Smooth muscle cell (in vitro differentiated cells): Measurements from ENCODE around the gene LYST. TPM values are rescaled to one million over a fixed set of nuclear protein-coding genes. Genes with fewer than 3 reads are reported as not detected.
A peak's percentile ranks its signal among the peaks of the same experiment; 100 is the strongest.

ENCODE experiments used
- DNase-seq: peaks from one replicate; lab custom pipeline; 2025; ENCODE audit not compliant: unreplicated experiment; lab: John Stamatoyannopoulos, UW
- H2AFZ ChIP-seq: fragments of 200-600 bp; sonication (generic); 2 replicates; pipeline ENCODE4 v1.6.0; 2016; ENCODE audit warnings: antibody characterized with exemption, low read depth, mild to moderate bottlenecking
- H3F3A ChIP-seq: fragments of 200-600 bp; sonication (generic); 2 replicates; pipeline ENCODE4 v1.6.0; 2017; ENCODE audit warnings: antibody characterized with exemption, low read depth
- H3K27ac ChIP-seq: fragments of 200-600 bp; sonication (generic); 2 replicates; pipeline ENCODE4 v1.5.1; 2016; ENCODE audit warnings: low read depth, mild to moderate bottlenecking
- H3K27me3 ChIP-seq: fragments of 200-600 bp; sonication (generic); 2 replicates; pipeline ENCODE4 v1.6.1; 2016; ENCODE audit warnings: low read depth, mild to moderate bottlenecking
- H3K36me3 ChIP-seq: fragments of 200-600 bp; sonication (generic); 2 replicates; pipeline ENCODE4 v1.5.1; 2016; ENCODE audit warnings: low read depth
- H3K4me1 ChIP-seq: fragments of 200-600 bp; sonication (generic); 2 replicates; pipeline ENCODE4 v1.5.1; 2016; ENCODE audit warnings: low read depth
- H3K4me2 ChIP-seq: fragments of 200-600 bp; sonication (generic); 2 replicates; pipeline ENCODE4 v1.6.0; 2016; ENCODE audit warnings: mild to moderate bottlenecking
- H3K4me3 ChIP-seq: fragments of 200-600 bp; sonication (generic); 2 replicates; pipeline ENCODE4 v1.5.1; 2016; ENCODE audit warnings: mild to moderate bottlenecking
- H3K79me2 ChIP-seq: fragments of 200-600 bp; sonication (generic); 2 replicates; pipeline ENCODE4 v1.6.0; 2016; ENCODE audit warnings: low read depth, mild to moderate bottlenecking
- H3K9ac ChIP-seq: fragments of 200-600 bp; sonication (generic); 2 replicates; pipeline ENCODE4 v1.6.0; 2016; ENCODE audit warnings: low read depth
- H3K9me3 ChIP-seq: fragments of 200-600 bp; sonication (generic); replicated peaks from 2 replicates; pipeline ENCODE4 v1.5.1; 2016; ENCODE audit warnings: low read depth
- H4K20me1 ChIP-seq: fragments of 200-600 bp; sonication (generic); 2 replicates; pipeline ENCODE4 v1.6.0; 2016; ENCODE audit warnings: low read depth
- WGBS: methylation state at CpG from one replicate; pipeline ENCODE4 v1.1.7; 2016; ENCODE audit warnings: low lambda C conversion rate; 5-methylcytosine and 5-hydroxymethylcytosine counted together
- polyA plus RNA-seq: library from polyadenylated mRNA; unstranded; fragments of >200 nt; fragmentation: Nextera tagmentation; extraction: Ambion mirVana; gene quantifications from 2 replicates; pipeline ENCODE4 v1.2.1, GENCODE V29; 2016
- total RNA-seq: library from RNA; depleted of rRNA; stranded (reverse); fragments of >200 nt; gene quantifications from 2 replicates; pipeline ENCODE4 v1.2.3, GENCODE V29; 2014
- TF ChIP-seq, protein P1 (sequence below): fragments of 200-600 bp; sonication (generic); IDR thresholded peaks from 2 replicates; pipeline ENCODE4 v1.5.1; 2017; ENCODE audit warnings: borderline replicate concordance, mild to moderate bottlenecking, antibody characterized with exemption; ENCODE audit not compliant: insufficient read depth, poor library complexity, severe bottlenecking

LYST gene
- total and polyA plus RNA-seq, 2 experiments from 2014 or later, result 2.2 to 13.5 TPM

DNA sequence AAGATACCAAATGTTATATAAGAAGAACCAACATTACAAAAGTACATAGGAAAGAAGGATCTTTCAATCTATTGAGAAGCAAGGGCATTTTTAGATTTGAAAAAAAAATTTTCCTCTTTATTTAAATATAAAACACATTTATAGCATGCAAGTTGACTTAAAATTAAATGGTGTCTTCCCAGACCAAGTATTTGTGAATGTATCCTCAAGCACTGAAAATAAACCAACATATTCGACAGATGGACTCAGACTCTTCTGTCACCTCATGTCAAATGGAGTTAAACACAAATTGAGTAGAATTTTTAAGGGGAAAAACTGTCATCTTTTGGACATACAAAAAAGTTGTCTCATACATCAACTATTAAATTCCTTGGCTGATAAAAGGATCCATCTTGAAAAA, 140.1 kb downstream of the LYST start:
- Histone ChIP-seq H3K9ac (no peak overlapping the region), H3K36me3 (no peaks in the 10 kb centered on the region), H3K27ac (no peak overlapping the region), H3K27me3 (no peaks in the 10 kb centered on the region), H3F3A (no peaks in the 10 kb centered on the region), H2AFZ (no peak overlapping the region), H4K20me1 (no peaks in the 10 kb centered on the region), H3K4me2 (no peak overlapping the region), H3K4me1 (peaks cover 7% of the 10 kb centered on the region), H3K79me2 (no peaks in the 10 kb centered on the region), H3K9me3 (no peaks in the 10 kb centered on the region), H3K4me3 (no peak overlapping the region)
- TF ChIP-seq, protein P1, sequence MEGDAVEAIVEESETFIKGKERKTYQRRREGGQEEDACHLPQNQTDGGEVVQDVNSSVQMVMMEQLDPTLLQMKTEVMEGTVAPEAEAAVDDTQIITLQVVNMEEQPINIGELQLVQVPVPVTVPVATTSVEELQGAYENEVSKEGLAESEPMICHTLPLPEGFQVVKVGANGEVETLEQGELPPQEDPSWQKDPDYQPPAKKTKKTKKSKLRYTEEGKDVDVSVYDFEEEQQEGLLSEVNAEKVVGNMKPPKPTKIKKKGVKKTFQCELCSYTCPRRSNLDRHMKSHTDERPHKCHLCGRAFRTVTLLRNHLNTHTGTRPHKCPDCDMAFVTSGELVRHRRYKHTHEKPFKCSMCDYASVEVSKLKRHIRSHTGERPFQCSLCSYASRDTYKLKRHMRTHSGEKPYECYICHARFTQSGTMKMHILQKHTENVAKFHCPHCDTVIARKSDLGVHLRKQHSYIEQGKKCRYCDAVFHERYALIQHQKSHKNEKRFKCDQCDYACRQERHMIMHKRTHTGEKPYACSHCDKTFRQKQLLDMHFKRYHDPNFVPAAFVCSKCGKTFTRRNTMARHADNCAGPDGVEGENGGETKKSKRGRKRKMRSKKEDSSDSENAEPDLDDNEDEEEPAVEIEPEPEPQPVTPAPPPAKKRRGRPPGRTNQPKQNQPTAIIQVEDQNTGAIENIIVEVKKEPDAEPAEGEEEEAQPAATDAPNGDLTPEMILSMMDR, result no peak
- DNase-seq, result no peak
- WGBS, result 95% methylated on average over 1 of the region's 1 CpG

DNA sequence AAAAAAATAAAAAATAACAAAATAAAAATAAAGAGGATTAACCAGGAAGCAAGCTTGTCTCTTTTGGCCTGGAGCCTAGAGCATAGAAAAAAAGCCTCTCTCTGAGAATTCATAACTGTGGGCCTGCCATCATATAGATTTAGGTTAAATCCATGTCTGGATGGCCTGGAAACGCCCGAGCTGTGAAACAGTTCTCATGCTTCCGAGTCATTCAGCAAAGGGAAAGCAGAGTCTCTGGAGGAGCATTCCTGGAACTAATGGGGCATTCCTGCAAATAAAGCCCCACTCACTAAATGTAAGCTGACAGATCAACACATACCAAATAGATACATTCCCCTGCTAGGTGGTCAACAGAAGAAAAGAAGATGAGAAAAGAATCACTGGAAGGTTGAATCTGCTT, 141.3 kb downstream of the LYST start:
- H3K4me2 ChIP-seq, result no peak overlapping the region
- H3K79me2 ChIP-seq, result no peaks in the 10 kb centered on the region
- TF ChIP-seq, protein P1, result no peak
- no peaks in the 10 kb centered on the region for H4K20me1 ChIP-seq
- no peaks in the 10 kb centered on the region for H3K27me3 ChIP-seq
- H3K9me3 ChIP-seq, result peaks cover 3% of the 10 kb centered on the region
- no peak overlapping the region for H3K9ac ChIP-seq
- H3K4me1 ChIP-seq, result peaks cover 7% of the 10 kb centered on the region
- no peak overlapping the region for H3K4me3 ChIP-seq
- WGBS, result 40% methylated on average over 3 of the region's 3 CpGs
- DNase-seq, result no peak
- H2AFZ ChIP-seq, result no peak overlapping the region
- H3F3A ChIP-seq, result no peaks in the 10 kb centered on the region
- H3K27ac ChIP-seq, result peak overlapping the region; percentile 46
- H3K36me3 ChIP-seq, result peaks cover under 1% of the 10 kb centered on the region

DNA sequence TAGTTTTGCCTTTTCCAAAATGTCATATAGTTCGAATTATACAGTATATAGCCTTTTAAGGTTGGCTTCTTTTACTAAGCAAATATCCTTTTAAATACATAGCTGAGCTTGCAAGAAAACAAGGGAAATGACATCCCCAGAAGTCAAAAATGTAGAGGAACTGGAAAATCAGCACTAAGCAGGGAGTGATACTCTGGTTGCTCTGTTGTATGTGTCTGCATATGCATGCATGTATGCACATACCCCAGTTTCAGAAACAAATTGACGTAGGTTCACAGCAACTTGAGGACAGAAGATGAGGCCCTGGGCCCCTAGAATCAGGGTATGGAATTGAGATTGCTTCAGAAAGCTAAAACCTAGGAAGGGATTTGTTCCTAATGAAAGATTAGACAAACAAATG, 142.0 kb downstream of the LYST start:
- H4K20me1 ChIP-seq, result no peaks in the 10 kb centered on the region
- no peak overlapping the region for H3K4me3 ChIP-seq
- no peaks in the 10 kb centered on the region for H3K79me2 ChIP-seq
- peaks cover 3% of the 10 kb centered on the region for H3K36me3 ChIP-seq
- no peak overlapping the region for H2AFZ ChIP-seq
- H3K27ac ChIP-seq, result peak overlapping the region; percentile 46
- DNase-seq, result no peak
- H3K9ac ChIP-seq, result no peak overlapping the region
- H3K27me3 ChIP-seq, result no peaks in the 10 kb centered on the region
- H3K4me2 ChIP-seq, result no peak overlapping the region
- peaks cover 7% of the 10 kb centered on the region for H3K4me1 ChIP-seq
- TF ChIP-seq, protein P1, result no peak
- H3F3A ChIP-seq, result no peaks in the 10 kb centered on the region
- 70% methylated on average over 2 of the region's 2 CpGs for WGBS
- H3K9me3 ChIP-seq, result peaks cover 3% of the 10 kb centered on the region

DNA sequence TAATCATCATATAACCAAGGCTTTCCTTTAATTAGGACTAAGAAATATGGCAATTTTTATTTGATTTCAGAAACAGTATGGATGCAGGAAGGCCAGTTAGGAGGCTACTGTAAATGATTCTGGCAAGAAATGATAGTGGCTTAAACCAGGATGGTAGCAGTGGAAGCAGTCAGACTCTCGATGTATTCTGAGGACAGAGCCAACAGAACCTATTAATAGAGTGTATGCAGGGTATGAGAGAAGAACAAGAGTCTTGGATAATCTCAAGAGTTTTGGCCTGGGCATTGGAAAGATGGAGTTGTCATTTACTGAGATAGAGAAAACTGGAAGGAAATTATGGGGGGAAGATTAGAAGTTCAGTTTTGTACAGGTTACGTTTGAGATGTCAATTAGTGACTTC, 143.8 kb downstream of the LYST start:
- WGBS, result 98% methylated on average over 2 of the region's 2 CpGs

More for the DNA sequence above, 143.8 kb downstream of the LYST start:
- H3K4me3 ChIP-seq, result no peak overlapping the region
- H4K20me1 ChIP-seq, result no peaks in the 10 kb centered on the region
- no peak overlapping the region for H2AFZ ChIP-seq
- peaks cover 7% of the 10 kb centered on the region for H3K4me1 ChIP-seq
- no peaks in the 10 kb centered on the region for H3K27me3 ChIP-seq
- no peaks in the 10 kb centered on the region for H3K79me2 ChIP-seq
- peaks cover 3% of the 10 kb centered on the region for H3K9me3 ChIP-seq
- no peak overlapping the region for H3K4me2 ChIP-seq
- H3K9ac ChIP-seq, result no peak overlapping the region
- no peak for DNase-seq
- H3F3A ChIP-seq, result no peaks in the 10 kb centered on the region
- peaks cover 3% of the 10 kb centered on the region for H3K36me3 ChIP-seq
- H3K27ac ChIP-seq, result no peak overlapping the region
- TF ChIP-seq, protein P1, result no peak
